ENCODE data around the gene ZNF665.

Gene ZNF665

DNA sequence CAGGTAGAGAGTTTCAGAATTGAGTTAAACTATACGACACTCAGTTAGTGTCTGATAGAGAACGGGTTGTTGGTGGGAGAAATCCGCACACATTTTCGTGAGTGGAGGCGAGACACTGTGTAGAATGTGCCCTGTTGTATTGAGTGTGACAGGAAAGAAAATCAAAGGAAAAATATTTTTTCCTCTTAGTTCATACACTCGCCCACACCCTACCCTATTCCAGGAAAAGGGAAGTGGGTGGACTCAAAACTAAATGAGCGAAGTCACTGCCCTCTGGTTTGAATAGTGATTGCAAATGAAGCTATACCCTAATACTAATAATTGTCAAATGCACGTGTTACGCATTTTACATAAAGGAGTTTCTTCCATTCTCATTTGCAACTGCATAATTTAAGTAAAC is 36.3 kb downstream of the ZNF665 start:
- H3K4me3 ChIP-seq (ENCODE audit: low read depth, low read length) = no peak overlapping the region
- TF ChIP-seq, protein P1, sequence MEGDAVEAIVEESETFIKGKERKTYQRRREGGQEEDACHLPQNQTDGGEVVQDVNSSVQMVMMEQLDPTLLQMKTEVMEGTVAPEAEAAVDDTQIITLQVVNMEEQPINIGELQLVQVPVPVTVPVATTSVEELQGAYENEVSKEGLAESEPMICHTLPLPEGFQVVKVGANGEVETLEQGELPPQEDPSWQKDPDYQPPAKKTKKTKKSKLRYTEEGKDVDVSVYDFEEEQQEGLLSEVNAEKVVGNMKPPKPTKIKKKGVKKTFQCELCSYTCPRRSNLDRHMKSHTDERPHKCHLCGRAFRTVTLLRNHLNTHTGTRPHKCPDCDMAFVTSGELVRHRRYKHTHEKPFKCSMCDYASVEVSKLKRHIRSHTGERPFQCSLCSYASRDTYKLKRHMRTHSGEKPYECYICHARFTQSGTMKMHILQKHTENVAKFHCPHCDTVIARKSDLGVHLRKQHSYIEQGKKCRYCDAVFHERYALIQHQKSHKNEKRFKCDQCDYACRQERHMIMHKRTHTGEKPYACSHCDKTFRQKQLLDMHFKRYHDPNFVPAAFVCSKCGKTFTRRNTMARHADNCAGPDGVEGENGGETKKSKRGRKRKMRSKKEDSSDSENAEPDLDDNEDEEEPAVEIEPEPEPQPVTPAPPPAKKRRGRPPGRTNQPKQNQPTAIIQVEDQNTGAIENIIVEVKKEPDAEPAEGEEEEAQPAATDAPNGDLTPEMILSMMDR (IDR thresholded peaks at IDR 0.05; ENCODE audit: borderline replicate concordance, insufficient read depth, low read depth, low read length) = no peak

DNA sequence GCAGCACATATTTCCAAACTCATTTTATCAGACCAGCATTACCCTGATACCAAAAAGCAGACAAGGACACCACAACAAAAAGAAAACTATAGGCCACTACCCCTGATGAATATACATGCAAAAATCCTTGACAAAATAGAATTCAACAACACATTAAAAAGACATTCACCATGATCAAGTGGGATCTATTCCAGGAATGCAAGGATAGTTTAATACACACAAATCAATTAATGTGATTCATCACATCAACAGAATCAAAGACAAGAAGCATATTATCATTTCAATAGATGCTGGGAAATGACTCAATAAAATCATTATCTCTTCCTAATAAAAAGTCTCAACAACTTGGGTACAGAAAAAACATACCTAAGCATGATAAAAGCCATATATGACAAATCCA is 45.5 kb downstream of the ZNF665 start:
- TF ChIP-seq, protein P1 (IDR thresholded peaks at IDR 0.05; ENCODE audit: borderline replicate concordance, insufficient read depth, low read depth, low read length) = no peak
- H3K4me3 ChIP-seq (ENCODE audit: low read depth, low read length) = no peak overlapping the region

DNA sequence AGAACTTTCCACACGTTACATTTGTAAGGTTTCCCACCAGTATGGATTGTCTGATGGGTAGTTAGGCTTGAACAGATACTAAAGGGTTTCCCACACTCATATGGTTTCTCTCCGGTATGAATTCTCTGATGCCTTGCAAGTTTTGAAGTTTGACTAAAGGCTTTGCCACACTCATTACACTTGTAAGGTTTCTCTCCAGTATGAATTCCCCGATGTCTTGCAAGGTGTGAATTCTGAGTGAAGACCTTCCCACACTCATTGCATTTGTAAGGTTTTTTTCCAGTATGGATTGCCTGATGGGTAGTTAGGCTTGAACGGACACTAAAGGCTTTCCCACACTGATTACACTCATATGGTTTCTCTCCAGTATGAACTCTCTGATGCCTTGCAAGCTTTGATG is 52.8 kb downstream of the ZNF665 start:
- TF ChIP-seq, protein P1 (IDR thresholded peaks at IDR 0.05; ENCODE audit: borderline replicate concordance, insufficient read depth, low read depth, low read length) = no peak
- no peak overlapping the region for H3K4me3 ChIP-seq (ENCODE audit: low read depth, low read length)

DNA sequence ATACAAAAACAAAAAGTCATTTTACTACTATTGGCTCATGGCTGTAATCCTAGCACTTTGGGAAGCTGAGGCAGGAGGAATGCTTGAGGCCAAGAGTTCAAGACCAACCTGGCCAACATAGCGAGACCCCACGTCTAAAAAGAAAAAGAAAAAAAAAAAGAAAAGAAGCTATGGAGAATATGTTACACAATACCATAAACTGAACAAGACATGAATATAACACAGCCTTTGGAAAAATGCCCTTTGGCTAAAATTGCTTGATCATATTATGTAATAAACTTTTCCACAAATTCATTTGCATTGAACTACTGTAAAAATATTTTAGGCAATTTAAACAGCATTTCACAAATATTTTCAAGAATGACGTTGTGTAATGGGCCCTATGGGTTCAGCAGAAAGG is 56.7 kb downstream of the ZNF665 start:
- TF ChIP-seq, protein P1 (IDR thresholded peaks at IDR 0.05; ENCODE audit: borderline replicate concordance, insufficient read depth, low read depth, low read length) = no peak
- no peak overlapping the region for H3K4me3 ChIP-seq (ENCODE audit: low read depth, low read length)

DNA sequence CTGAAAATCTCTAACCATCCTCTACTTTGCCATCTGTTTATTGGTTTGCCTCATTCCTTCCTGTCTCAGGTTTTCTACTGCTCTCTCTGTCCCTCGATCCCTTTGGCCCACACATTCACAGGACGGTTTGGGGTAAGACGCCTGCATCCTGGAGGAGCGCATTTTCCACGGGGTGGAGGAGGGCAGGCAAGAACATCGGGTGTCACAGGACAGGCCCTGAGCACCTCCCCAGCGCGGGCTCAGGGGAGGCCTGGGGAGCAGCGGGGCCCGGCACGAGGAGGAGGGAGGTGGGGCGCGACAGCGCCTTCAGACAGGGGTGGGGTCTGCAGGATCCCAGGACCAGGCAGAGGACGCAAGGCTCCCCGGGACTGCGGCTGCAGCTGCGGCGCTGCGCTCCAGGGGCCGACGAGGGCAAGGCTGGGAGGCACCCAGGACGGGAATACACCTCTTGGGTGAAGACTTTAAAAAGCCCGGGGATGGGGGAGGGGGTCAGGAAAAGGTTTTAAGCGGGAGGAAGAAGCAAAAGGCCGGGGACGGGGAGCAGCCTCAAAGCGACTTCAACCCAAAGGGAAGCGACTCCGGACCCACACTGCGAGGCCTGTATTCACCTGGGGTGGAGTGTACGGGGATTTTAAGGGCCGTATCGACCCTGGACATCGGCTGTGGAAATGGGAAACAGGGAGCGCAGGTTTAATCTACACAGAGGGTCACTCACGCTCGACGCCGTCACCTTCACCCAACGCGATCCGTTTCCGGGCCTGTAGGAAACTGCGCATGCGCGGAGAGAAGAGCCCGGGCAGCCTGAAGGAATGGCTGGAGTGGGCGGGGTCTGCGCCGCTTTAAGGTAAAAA is 60.8 kb downstream of the ZNF665 start, which contains the start of gene ZNF415:
Gene ZNF415, minus strand, starts transcription at position 770 of the 851 bp plus-strand sequence. CDS start 10,234 bp downstream, outside the sequence.
- TF ChIP-seq, protein P1 (IDR thresholded peaks at IDR 0.05; ENCODE audit: borderline replicate concordance, insufficient read depth, low read depth, low read length) = no peak
- no peak within 1 kb of the TSS for H3K4me3 ChIP-seq (ENCODE audit: low read depth, low read length)

DNA sequence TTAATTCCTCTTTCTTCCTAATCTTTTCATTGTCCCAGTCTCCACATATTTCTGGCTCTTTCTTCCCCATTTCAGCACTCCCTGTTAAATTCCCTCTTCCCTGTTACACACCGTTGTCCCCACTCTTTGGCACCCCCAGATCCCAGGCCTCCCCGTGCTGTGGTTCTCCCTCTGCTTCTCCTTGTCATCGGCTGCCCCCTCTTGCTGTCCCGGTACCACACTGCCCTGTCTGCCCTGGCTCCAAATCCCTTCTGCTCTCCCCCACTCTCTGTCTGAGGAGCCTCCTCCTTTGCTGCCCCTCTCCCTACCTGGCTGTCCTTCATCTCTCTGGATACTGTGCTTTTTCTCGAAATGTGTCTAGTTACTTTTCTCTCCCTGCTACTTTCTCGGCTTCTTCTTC is 61.4 kb downstream of the ZNF665 start:
- no peak overlapping the region for H3K4me3 ChIP-seq (ENCODE audit: low read depth, low read length)
- TF ChIP-seq, protein P1 (IDR thresholded peaks at IDR 0.05; ENCODE audit: borderline replicate concordance, insufficient read depth, low read depth, low read length) = no peak

DNA sequence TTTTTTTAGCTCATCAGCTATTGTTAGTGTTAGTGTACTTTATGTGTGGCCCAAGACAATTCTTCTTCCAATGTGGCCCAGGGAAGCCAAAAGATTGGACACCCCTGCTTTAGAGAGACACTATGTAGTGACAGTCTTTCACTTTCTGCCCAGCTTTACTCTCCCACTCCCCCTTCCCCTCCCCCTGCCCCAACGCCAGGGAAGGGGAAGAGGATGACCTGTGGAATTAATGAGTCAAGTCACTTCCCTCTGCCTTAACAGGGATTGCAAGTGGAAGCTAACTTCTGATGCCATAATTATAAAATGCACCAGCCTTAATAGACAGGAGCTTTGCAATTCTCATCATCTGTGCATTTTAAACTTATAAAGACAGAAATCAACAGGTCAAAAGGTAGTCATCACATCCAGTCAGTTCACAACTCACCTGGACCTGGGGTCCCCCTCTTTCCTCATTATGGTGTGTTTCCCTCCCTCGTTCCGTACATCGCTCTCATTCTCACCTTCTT is 62.0 kb downstream of the ZNF665 start:
- H3K4me3 ChIP-seq (ENCODE audit: low read depth, low read length) = no peak overlapping the region
- TF ChIP-seq, protein P1 (IDR thresholded peaks at IDR 0.05; ENCODE audit: borderline replicate concordance, insufficient read depth, low read depth, low read length) = no peak

All from GM12875 (cell line).